ENCODE measurements around the gene ZNF280A.

DNA sequence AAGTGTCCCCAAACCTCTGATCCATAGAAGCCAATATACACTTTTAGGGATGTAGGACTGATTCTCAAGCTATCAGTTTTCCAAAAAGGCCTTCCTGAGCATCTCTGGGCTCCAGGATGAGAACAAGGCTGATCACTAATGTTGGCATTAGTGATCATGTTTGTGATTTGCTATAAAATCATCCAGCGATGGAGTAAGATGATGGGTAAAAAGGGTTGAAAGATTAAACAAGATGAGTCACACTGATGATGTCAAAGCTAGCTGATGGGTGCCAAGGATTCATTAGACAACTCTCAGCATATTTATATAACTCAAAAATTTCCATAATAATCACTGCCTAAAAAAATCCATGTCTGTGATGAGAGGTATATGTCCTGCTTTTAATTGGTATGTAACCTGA, 54.3 kb downstream of the ZNF280A start:
- no peak for TF ChIP-seq CTCF (IDR thresholded peaks at IDR 0.05)
- TF ChIP-seq, protein P1, sequence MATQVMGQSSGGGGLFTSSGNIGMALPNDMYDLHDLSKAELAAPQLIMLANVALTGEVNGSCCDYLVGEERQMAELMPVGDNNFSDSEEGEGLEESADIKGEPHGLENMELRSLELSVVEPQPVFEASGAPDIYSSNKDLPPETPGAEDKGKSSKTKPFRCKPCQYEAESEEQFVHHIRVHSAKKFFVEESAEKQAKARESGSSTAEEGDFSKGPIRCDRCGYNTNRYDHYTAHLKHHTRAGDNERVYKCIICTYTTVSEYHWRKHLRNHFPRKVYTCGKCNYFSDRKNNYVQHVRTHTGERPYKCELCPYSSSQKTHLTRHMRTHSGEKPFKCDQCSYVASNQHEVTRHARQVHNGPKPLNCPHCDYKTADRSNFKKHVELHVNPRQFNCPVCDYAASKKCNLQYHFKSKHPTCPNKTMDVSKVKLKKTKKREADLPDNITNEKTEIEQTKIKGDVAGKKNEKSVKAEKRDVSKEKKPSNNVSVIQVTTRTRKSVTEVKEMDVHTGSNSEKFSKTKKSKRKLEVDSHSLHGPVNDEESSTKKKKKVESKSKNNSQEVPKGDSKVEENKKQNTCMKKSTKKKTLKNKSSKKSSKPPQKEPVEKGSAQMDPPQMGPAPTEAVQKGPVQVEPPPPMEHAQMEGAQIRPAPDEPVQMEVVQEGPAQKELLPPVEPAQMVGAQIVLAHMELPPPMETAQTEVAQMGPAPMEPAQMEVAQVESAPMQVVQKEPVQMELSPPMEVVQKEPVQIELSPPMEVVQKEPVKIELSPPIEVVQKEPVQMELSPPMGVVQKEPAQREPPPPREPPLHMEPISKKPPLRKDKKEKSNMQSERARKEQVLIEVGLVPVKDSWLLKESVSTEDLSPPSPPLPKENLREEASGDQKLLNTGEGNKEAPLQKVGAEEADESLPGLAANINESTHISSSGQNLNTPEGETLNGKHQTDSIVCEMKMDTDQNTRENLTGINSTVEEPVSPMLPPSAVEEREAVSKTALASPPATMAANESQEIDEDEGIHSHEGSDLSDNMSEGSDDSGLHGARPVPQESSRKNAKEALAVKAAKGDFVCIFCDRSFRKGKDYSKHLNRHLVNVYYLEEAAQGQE (IDR thresholded peaks at IDR 0.05; ENCODE audit: insufficient read depth in 1 of 2, low read depth in 2 of 2, low read length in 1 of 2), result no peak

Data from Panc1 (cell line).